IMR-90 (cell line): ENCODE results near the gene FOXR1. TPM values are rescaled to one million over a fixed set of nuclear protein-coding genes. Genes with fewer than 3 reads are reported as not detected.

Experiments used
- ATAC-seq: fragments of 200-7000 bp; cut with Tn5 transposase; 2 replicates; pipeline ENCODE4 v1.9.1; 2020; ENCODE audit warnings: low read depth, mild to moderate bottlenecking, moderate library complexity
- BruUV-seq: library from RNA; stranded (reverse); fragments of 400-500 nt; replicated peaks from 2 replicates; lab custom pipeline; 2021; lab: Mats Ljungman, UMichigan
- CTCF ChIA-PET: fragments of 300-600 bp; formaldehyde crosslinking; extraction: SDS; loops from one replicate; lab custom pipeline; 2021; ENCODE audit warnings: antibody characterized with exemption; lab: Yijun Ruan, JAX
- POLR2A ChIA-PET: fragments of 300-600 bp; sonication (Branson Sonifier 250); formaldehyde crosslinking; loops from one replicate; lab custom pipeline; 2022; ENCODE audit warnings: antibody characterized with exemption; ENCODE audit not compliant: unreplicated experiment; lab: Charles Lee
- DNase-seq: peaks from one replicate; pipeline ENCODE4 v3.0.0; 2013
- H2AFZ ChIP-seq: replicated peaks from 2 replicates; pipeline ENCODE3; 2013; ENCODE audit warnings: low read length, mild to moderate bottlenecking; ENCODE audit not compliant: poor library complexity
- H2AK5ac ChIP-seq: 2 replicates; pipeline ENCODE4 v1.6.1; 2013; ENCODE audit warnings: low read depth, low read length, inconsistent platforms
- H2AK9ac ChIP-seq: replicated peaks from 2 replicates; pipeline ENCODE3; 2013; ENCODE audit warnings: mild to moderate bottlenecking, low read depth, low read length, moderate library complexity; ENCODE audit not compliant: poor library complexity
- H2BK120ac ChIP-seq: 2 replicates; pipeline ENCODE4 v1.6.1; 2013; ENCODE audit warnings: low read depth, low read length, inconsistent platforms
- H2BK15ac ChIP-seq: 3 replicates; pipeline ENCODE4 v1.6.1; 2013; ENCODE audit warnings: low read depth, low read length, inconsistent platforms
- H2BK20ac ChIP-seq: 2 replicates; pipeline ENCODE4 v1.6.1; 2013; ENCODE audit warnings: low read depth, mild to moderate bottlenecking, inconsistent platforms, low read length, moderate library complexity
- H2BK5ac ChIP-seq: 2 replicates; pipeline ENCODE4 v1.6.1; 2013; ENCODE audit warnings: mild to moderate bottlenecking, low read depth, low read length, inconsistent platforms; ENCODE audit not compliant: poor library complexity, severe bottlenecking
- H3K14ac ChIP-seq: replicated peaks from 2 replicates; pipeline ENCODE4 v1.6.1; 2013; ENCODE audit warnings: low read depth, low read length, inconsistent platforms
- H3K18ac ChIP-seq: 2 replicates; pipeline ENCODE4 v1.6.1; 2013; ENCODE audit warnings: low read depth, low read length, control low read depth
- H3K23ac ChIP-seq: 2 replicates; pipeline ENCODE4 v1.6.1; 2013; ENCODE audit warnings: low read depth, low read length, inconsistent platforms
- H3K27ac ChIP-seq: 2 replicates; pipeline ENCODE4 v1.5.1; 2013; ENCODE audit warnings: mild to moderate bottlenecking, control low read depth, low read length; ENCODE audit not compliant: insufficient read depth
- H3K27me3 ChIP-seq: 2 replicates; pipeline ENCODE4 v1.6.1; 2013; ENCODE audit warnings: low read length; ENCODE audit not compliant: control insufficient read depth, insufficient read depth
- H3K36me3 ChIP-seq: 2 replicates; pipeline ENCODE4 v1.6.1; 2013; ENCODE audit warnings: low read length, mixed read lengths; ENCODE audit not compliant: control insufficient read depth, insufficient read depth
- H3K4ac ChIP-seq: 2 replicates; pipeline ENCODE4 v1.6.1; 2013; ENCODE audit warnings: low read depth, low read length, inconsistent platforms
- H3K4me1 ChIP-seq: 2 replicates; pipeline ENCODE4 v1.6.1; 2013; ENCODE audit warnings: low read length, mixed read lengths; ENCODE audit not compliant: control insufficient read depth, insufficient read depth
- H3K4me2 ChIP-seq: 2 replicates; pipeline ENCODE4 v1.6.1; 2013; ENCODE audit warnings: low read depth, mild to moderate bottlenecking, control low read depth, low read length, moderate library complexity
- H3K4me3 ChIP-seq: 2 replicates; pipeline ENCODE4 v1.5.1; 2013; ENCODE audit warnings: low read depth, mild to moderate bottlenecking, control low read depth, low read length, moderate library complexity; ENCODE audit not compliant: insufficient read depth
- H3K56ac ChIP-seq: 2 replicates; pipeline ENCODE4 v1.6.1; 2013; ENCODE audit warnings: low read length, inconsistent platforms; ENCODE audit not compliant: insufficient read depth; ENCODE audit errors: extremely low read depth
- H3K79me1 ChIP-seq, 2 experiments: 2 replicates each; pipeline ENCODE4 v1.6.1; 2013; ENCODE audit warnings: low read length in 2 of 2, inconsistent platforms in 1 of 2, low read depth in 1 of 2
- H3K9ac ChIP-seq: 2 replicates; pipeline ENCODE4 v1.6.1; 2013; ENCODE audit warnings: low read depth, low read length, control low read depth
- H3K9me1 ChIP-seq: 2 replicates; pipeline ENCODE4 v1.6.1; 2013; ENCODE audit warnings: low read length, inconsistent platforms; ENCODE audit not compliant: insufficient read depth
- H3K9me3 ChIP-seq: 2 replicates; pipeline ENCODE4 v1.6.1; 2013; ENCODE audit warnings: low read length; ENCODE audit not compliant: control insufficient read depth, insufficient read depth
- H4K20me1 ChIP-seq: 2 replicates; pipeline ENCODE4 v1.6.1; 2013; ENCODE audit warnings: low read length, inconsistent platforms; ENCODE audit not compliant: insufficient read depth
- H4K5ac ChIP-seq: 2 replicates; pipeline ENCODE4 v1.6.1; 2013; ENCODE audit warnings: mild to moderate bottlenecking, low read depth, low read length, control low read depth
- H4K8ac ChIP-seq, 2 experiments: 2 replicates each; pipeline ENCODE4 v1.6.1; 2013; ENCODE audit warnings: low read depth in 2 of 2, low read length in 2 of 2, control low read depth in 1 of 2, inconsistent platforms in 1 of 2
- H4K91ac ChIP-seq: 2 replicates; pipeline ENCODE4 v1.6.1; 2013; ENCODE audit warnings: low read depth, low read length, inconsistent platforms; ENCODE audit not compliant: insufficient read depth
- BHLHE40 ChIP-seq: fragments of 150-350 bp; IDR thresholded peaks from 2 replicates; pipeline ENCODE4 v1.6.1; 2016; ENCODE audit warnings: mild to moderate bottlenecking, low read depth, low read length
- CEBPB ChIP-seq: IDR thresholded peaks from 2 replicates; pipeline ENCODE4 v1.6.1; 2012; ENCODE audit warnings: low read depth, low read length, improper control_type of control experiment
- CHD1 ChIP-seq: IDR thresholded peaks from 2 replicates; pipeline ENCODE4 v1.6.1; 2012; ENCODE audit warnings: low read depth, low read length, improper control_type of control experiment
- MAZ ChIP-seq: IDR thresholded peaks from 2 replicates; pipeline ENCODE4 v1.6.1; 2012; ENCODE audit warnings: low read depth, mild to moderate bottlenecking, low read length, improper control_type of control experiment, moderate library complexity, borderline replicate concordance
- MXI1 ChIP-seq: IDR thresholded peaks from 2 replicates; pipeline ENCODE4 v1.6.1; 2012; ENCODE audit warnings: low read depth, mild to moderate bottlenecking, low read length, moderate library complexity, borderline replicate concordance
- RAD21 ChIP-seq: IDR thresholded peaks from 2 replicates; pipeline ENCODE4 v1.6.1; 2012; ENCODE audit warnings: low read length, improper control_type of control experiment
- RCOR1 ChIP-seq: IDR thresholded peaks from 2 replicates; pipeline ENCODE4 v1.6.1; 2012; ENCODE audit warnings: mild to moderate bottlenecking, low read length, improper control_type of control experiment; ENCODE audit not compliant: insufficient replicate concordance
- RFX5 ChIP-seq: IDR thresholded peaks from 2 replicates; pipeline ENCODE4 v1.8.0; 2012; ENCODE audit warnings: low read depth, mild to moderate bottlenecking, low read length, moderate library complexity
- SMC3 ChIP-seq: fragments of 150-350 bp; IDR thresholded peaks from 2 replicates; pipeline ENCODE4 v1.6.1; 2016; ENCODE audit warnings: low read depth, mild to moderate bottlenecking, antibody characterized with exemption, low read length, moderate library complexity
- WGBS, 2 experiments: methylation state at CpG; one replicate each; pipeline versions ENCODE4 v1.1.5 to v1.1.7; 2013; ENCODE audit warnings: missing lambda C conversion rate in 2 of 2; ENCODE audit not compliant: insufficient read length in 1 of 2; ENCODE audit errors: extremely low coverage in 2 of 2; 5-methylcytosine and 5-hydroxymethylcytosine counted together
- dilution Hi-C: fragments of 300-500 bp; cut with HindIII; formaldehyde crosslinking; loops from one replicate; pipeline ENCODE4 v1.14.3; 2018; ENCODE audit warnings: low sequenced_read_pairs; ENCODE audit not compliant: unreplicated experiment
- in situ Hi-C: fragments of 300-500 bp; cut with MboI; formaldehyde crosslinking; loops from 3 replicates; pipeline ENCODE4 v1.14.3; 2019; ENCODE audit warnings: low sequenced_read_pairs, inconsistent platforms, mixed read lengths
- intact Hi-C: fragments of 100-400 bp; cut with micrococcal nuclease; formaldehyde crosslinking; loops from 2 replicates; pipeline ENCODE4 v1.10.0; 2022
- polyA plus RNA-seq, 3 experiments: library from polyadenylated mRNA; depleted of rRNA; stranded (reverse); fragments of >200 nt; gene quantifications; 2 replicates each; pipeline ENCODE4 v1.2.3, GENCODE V29; 2012; ENCODE audit warnings: low replicate concordance in 1 of 3
- total RNA-seq: library from RNA; depleted of rRNA; stranded (reverse); fragments of >200 nt; gene quantifications from 2 replicates; pipeline ENCODE4 v1.2.3, GENCODE V29; 2012
- TF ChIP-seq, protein P1 (sequence below): fragments of 150-350 bp; IDR thresholded peaks from 2 replicates; pipeline ENCODE4 v1.6.1; 2017; ENCODE audit warnings: mild to moderate bottlenecking, antibody characterized with exemption, low read length, low read depth
- TF ChIP-seq, protein P2 (sequence below): fragments of 150-350 bp; IDR thresholded peaks from 2 replicates; pipeline ENCODE4 v1.6.1; 2016; ENCODE audit warnings: low read depth, mild to moderate bottlenecking, low read length, moderate library complexity, borderline replicate concordance

The FOXR1 gene
- total and polyA plus RNA-seq, 2 of the 4 experiments (the other 2 are of a cell fraction) = not detected

DNA sequence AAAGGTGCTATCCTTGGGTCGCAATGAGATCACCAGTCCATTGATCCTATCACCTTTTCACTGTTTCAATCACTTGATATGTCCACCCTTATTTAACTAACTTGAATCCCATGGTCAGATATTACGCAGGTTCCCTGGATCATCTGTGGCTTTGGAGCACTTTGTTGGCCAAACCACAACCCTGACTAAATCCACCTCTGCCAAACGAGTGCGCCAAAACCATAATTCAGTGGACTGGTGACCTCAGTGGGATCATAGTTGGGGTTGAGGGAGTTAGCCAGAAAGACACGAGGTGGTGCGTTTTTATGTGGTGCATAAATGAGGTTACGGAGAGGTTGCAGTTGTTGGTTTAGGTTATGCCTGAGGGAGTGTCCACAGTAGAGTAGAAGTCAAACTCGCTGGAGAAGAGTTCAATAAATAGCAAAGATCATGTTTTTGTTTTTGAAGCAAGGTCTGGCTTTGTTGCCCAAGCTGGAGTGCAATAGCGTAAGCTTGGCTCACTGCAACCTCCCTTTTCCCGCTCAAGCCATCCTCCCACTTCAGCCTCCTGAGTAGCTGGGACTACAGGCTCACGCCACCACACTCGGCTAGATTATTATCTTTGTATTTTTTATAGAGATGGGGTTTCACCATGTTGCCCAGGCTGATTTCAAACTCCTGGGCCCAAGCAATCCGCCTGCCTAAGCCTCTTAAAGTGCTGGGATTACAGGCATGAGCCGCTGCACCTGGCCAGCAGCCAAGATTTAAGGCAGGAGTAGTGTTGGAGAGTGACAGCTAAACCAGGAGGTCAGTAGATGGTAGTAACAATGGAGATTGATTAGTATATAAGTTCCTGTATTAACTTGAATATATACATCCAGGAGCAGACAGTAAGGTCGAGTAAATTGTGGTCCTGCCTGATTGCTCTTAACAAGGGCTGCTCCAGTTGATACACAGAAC lies 4.5 kb downstream of the FOXR1 start:
- no peak overlapping the region for H2BK15ac ChIP-seq
- H3K4ac ChIP-seq = no peak overlapping the region
- in situ Hi-C loops = no loop called here
- H3K79me1 ChIP-seq = no peaks in the 10 kb centered on the region
- no peak overlapping the region for H2BK5ac ChIP-seq
- no peak overlapping the region for H3K23ac ChIP-seq
- no peak overlapping the region for H4K5ac ChIP-seq
- CTCF ChIA-PET = interaction anchor here (0.7 kb wide), 1 partner anchor 316 kb away, joined by 5 read pairs; no protein-coding TSS in a partner anchor
- DNase-seq = no peak
- no peak overlapping the region for H2BK20ac ChIP-seq
- no peaks in the 10 kb centered on the region; the same call in 1 of the 2 replicates for H3K9me3 ChIP-seq
- H3K9me1 ChIP-seq = no peaks in the 10 kb centered on the region
- no peak overlapping the region for H2BK120ac ChIP-seq
- dilution Hi-C loops = no loop called here
- H3K4me1 ChIP-seq = no peaks in the 10 kb centered on the region
- no peak for TF ChIP-seq SMC3
- no peak for TF ChIP-seq MXI1
- TF ChIP-seq, protein P1, sequence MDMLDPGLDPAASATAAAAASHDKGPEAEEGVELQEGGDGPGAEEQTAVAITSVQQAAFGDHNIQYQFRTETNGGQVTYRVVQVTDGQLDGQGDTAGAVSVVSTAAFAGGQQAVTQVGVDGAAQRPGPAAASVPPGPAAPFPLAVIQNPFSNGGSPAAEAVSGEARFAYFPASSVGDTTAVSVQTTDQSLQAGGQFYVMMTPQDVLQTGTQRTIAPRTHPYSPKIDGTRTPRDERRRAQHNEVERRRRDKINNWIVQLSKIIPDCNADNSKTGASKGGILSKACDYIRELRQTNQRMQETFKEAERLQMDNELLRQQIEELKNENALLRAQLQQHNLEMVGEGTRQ = no peak
- TF ChIP-seq RAD21 = no peak
- TF ChIP-seq RFX5 = no peak
- no peak for TF ChIP-seq MAZ
- TF ChIP-seq, protein P2, sequence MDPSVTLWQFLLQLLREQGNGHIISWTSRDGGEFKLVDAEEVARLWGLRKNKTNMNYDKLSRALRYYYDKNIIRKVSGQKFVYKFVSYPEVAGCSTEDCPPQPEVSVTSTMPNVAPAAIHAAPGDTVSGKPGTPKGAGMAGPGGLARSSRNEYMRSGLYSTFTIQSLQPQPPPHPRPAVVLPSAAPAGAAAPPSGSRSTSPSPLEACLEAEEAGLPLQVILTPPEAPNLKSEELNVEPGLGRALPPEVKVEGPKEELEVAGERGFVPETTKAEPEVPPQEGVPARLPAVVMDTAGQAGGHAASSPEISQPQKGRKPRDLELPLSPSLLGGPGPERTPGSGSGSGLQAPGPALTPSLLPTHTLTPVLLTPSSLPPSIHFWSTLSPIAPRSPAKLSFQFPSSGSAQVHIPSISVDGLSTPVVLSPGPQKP = no peak
- no peak for TF ChIP-seq CHD1
- TF ChIP-seq RCOR1 = no peak
- TF ChIP-seq BHLHE40 = no peak
- no peak for TF ChIP-seq CEBPB
- H3K4me2 ChIP-seq = no peak overlapping the region
- no peak overlapping the region for H3K56ac ChIP-seq
- no peaks in the 10 kb centered on the region for H3K36me3 ChIP-seq
- no peak overlapping the region for H3K18ac ChIP-seq
- intact Hi-C loops = no loop called here
- no peak overlapping the region for H3K27ac ChIP-seq
- no peak overlapping the region for H2AFZ ChIP-seq
- H3K14ac ChIP-seq = no peak overlapping the region
- no peak overlapping the region for H2AK5ac ChIP-seq
- no peak for ATAC-seq
- H4K20me1 ChIP-seq = no peaks in the 10 kb centered on the region
- peaks cover 41% of the 10 kb centered on the region for H3K27me3 ChIP-seq
- H4K8ac ChIP-seq = no peak overlapping the region
- no peak overlapping the region for H4K91ac ChIP-seq
- no peak overlapping the region for H3K9ac ChIP-seq
- no TSS peak for BruUV-seq
- H2AK9ac ChIP-seq = no peak overlapping the region
- POLR2A ChIA-PET = no interaction called here
- no peak overlapping the region for H3K4me3 ChIP-seq
- 75% methylated on average over 3 of the region's 15 CpGs; no CpG with 5 or more reads in 1 of the 2 experiments for WGBS, 2 experiments
